Progenitor cell of endocrine pancreas (in vitro differentiated cells): Measurements from ENCODE around the gene HTRA3. TPM values are rescaled to one million over a fixed set of nuclear protein-coding genes. Genes with fewer than 3 reads are reported as not detected.

Experiments used
- DNase-seq: peaks from one replicate; pipeline ENCODE4 v3.0.0; 2021; ENCODE audit warnings: low spot score; ENCODE audit not compliant: unreplicated experiment
- H3K27ac Mint-ChIP-seq: 2 replicates; pipeline ENCODE4 v1.8.0; 2021; ENCODE audit warnings: mild to moderate bottlenecking, moderate library complexity, mixed read lengths
- H3K27me3 Mint-ChIP-seq: 2 replicates; pipeline ENCODE4 v1.8.0; 2021; ENCODE audit warnings: mixed read lengths
- H3K36me3 Mint-ChIP-seq: 2 replicates; pipeline ENCODE4 v1.8.0; 2022; ENCODE audit warnings: mixed read lengths; ENCODE audit not compliant: insufficient read depth
- H3K4me1 Mint-ChIP-seq: 2 replicates; pipeline ENCODE4 v1.8.0; 2021; ENCODE audit warnings: low read depth, mixed read lengths
- H3K4me3 Mint-ChIP-seq: 2 replicates; pipeline ENCODE4 v1.8.0; 2021; ENCODE audit warnings: low read depth, mild to moderate bottlenecking, moderate library complexity, mixed read lengths
- H3K9me3 Mint-ChIP-seq: 2 replicates; pipeline ENCODE4 v1.8.0; 2021; ENCODE audit warnings: low read depth, mixed read lengths
- CTCF ChIP-seq: fragments of 200-600 bp; sonication (generic); IDR thresholded peaks from one replicate; pipeline ENCODE4 v1.5.0; 2021; ENCODE audit warnings: antibody characterized with exemption, mild to moderate bottlenecking; ENCODE audit not compliant: unreplicated experiment
- long read RNA-seq: library from polyadenylated mRNA; unstranded; transcript quantifications from one replicate; pipeline ENCODE4 v2.0.0, GENCODE V29; 2020
- total RNA-seq: library from RNA; stranded (reverse); gene quantifications from 2 replicates; pipeline ENCODE4 v1.2.1, GENCODE V29; 2021

The HTRA3 gene
- 0.69 and 0.86 TPM in 2 replicates for total RNA-seq
- long read RNA-seq = 0 reads

DNA sequence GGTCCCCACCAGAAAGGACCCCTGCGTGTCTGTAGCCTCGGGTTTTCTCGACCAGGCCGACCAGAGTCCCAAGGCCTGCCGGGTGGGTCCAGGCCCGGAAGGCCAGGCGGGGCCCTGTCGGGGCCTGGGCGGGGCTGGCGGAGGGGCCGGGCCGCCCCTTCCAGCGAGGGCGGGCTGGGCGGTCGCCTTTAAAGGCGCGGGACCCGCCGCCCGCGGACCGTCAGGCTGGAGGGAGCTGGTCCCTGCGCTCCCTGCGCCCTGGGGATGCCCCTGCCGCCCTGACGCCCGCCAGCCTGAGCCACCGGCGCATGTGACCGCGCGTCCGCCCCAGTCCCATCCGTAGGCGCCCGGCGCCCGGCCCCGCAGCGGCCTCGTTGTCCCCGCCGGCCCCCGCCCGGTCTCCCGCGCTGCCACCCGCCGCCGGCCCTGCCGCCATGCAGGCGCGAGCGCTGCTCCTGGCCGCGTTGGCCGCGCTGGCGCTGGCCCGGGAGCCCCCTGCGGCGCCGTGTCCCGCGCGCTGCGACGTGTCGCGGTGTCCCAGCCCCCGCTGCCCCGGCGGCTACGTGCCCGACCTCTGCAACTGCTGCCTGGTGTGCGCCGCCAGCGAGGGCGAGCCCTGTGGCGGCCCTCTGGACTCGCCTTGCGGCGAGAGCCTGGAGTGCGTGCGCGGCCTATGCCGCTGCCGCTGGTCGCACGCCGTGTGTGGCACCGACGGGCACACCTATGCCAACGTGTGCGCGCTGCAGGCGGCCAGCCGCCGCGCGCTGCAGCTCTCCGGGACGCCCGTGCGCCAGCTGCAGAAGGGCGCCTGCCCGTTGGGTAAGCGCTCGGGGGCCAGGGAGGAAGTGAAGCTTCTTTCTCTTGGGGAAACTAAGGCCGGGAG is at the start of gene HTRA3:
Gene HTRA3 (plus strand): TSS at position 220 of the 883 bp plus-strand sequence. CDS start 215 bp downstream, at position 435.
- no peaks in the 10 kb centered on the region for H3K36me3 Mint-ChIP-seq
- H3K27me3 Mint-ChIP-seq = peaks cover 39% of the 10 kb centered on the region
- peak; percentile 32 for DNase-seq
- no peaks in the 10 kb centered on the region for H3K9me3 Mint-ChIP-seq
- no peak within 1 kb of the TSS for H3K27ac Mint-ChIP-seq
- TF ChIP-seq CTCF = no peak
- no peak within 1 kb of the TSS for H3K4me3 Mint-ChIP-seq
- peaks cover 6% of the 10 kb centered on the region for H3K4me1 Mint-ChIP-seq

DNA sequence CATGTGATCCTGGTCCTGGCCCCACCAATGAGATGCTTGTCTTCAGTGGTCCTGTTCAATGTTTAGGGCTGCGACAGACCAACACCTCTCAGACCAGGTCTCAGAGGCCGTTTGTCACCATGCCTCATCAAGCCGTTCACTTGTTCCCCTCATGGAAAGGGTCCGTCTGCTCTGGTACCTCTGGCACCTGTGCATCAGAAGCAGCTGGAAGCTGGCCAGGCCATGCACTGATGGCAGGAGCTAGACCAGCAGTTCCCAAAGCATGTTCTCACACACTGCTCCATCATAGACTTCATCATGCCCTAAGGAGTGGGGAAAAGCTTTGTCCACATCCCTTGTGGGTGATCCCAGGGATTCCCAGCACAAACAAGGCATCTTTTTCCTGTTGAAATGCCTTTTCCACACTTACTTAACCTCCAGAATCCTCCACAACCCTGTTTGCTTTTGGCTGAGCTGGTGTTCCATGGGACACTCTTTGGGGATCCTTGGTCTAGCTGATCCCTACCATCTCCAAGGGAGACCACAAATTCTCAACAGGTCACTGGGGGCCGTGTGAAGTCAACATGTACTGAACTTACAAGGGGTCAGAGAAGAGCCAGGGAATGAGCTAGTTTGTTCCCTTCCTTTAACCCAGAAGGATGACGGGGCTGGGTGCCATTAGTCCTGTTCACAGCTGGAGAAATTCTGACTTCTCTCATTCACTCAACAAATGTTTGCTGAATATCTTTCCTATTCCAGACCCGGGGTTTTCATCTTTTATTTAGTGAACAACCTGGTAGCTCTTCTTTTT is 48.7 kb upstream of the HTRA3 start:
- H3K27me3 Mint-ChIP-seq = no peaks in the 10 kb centered on the region
- TF ChIP-seq CTCF = no peak

GRCh38 chr4:8221476-8221875 is 48.1 kb upstream of the HTRA3 start:
- Mint-ChIP-seq H3K9me3 (no peaks in the 10 kb centered on the region), H3K27ac (no peak overlapping the region), H3K27me3 (no peaks in the 10 kb centered on the region), H3K4me1 (peaks cover 16% of the 10 kb centered on the region), H3K4me3 (no peak overlapping the region), H3K36me3 (no peaks in the 10 kb centered on the region)
- no peak for TF ChIP-seq CTCF
- no peak for DNase-seq

More for the DNA sequence above, 48.7 kb upstream of the HTRA3 start:
- Mint-ChIP-seq H3K36me3 (no peaks in the 10 kb centered on the region), H3K4me3 (no peak overlapping the region), H3K27ac (no peak overlapping the region), H3K4me1 (peaks cover 10% of the 10 kb centered on the region), H3K9me3 (no peaks in the 10 kb centered on the region)
- DNase-seq = no peak

- no peak for DNase-seq
- Mint-ChIP-seq H3K27me3 (no peaks in the 10 kb centered on the region), H3K9me3 (no peaks in the 10 kb centered on the region), H3K27ac (no peak overlapping the region), H3K4me3 (no peak overlapping the region), H3K36me3 (no peaks in the 10 kb centered on the region), H3K4me1 (peaks cover 18% of the 10 kb centered on the region)
- no peak for TF ChIP-seq CTCF
Observed at GRCh38 chr4:8221985-8222384, 47.6 kb upstream of the HTRA3 start.

- H3K27ac Mint-ChIP-seq = no peak overlapping the region
- H3K4me1 Mint-ChIP-seq = peaks cover 18% of the 10 kb centered on the region
- DNase-seq = no peak
- no peaks in the 10 kb centered on the region for H3K36me3 Mint-ChIP-seq
- no peaks in the 10 kb centered on the region for H3K27me3 Mint-ChIP-seq
- no peak overlapping the region for H3K4me3 Mint-ChIP-seq
- no peaks in the 10 kb centered on the region for H3K9me3 Mint-ChIP-seq
- no peak for TF ChIP-seq CTCF
Observed at GRCh38 chr4:8222609-8223388, 46.8 kb upstream of the HTRA3 start.
